ENCODE measurements around the gene NTN3.

DNA sequence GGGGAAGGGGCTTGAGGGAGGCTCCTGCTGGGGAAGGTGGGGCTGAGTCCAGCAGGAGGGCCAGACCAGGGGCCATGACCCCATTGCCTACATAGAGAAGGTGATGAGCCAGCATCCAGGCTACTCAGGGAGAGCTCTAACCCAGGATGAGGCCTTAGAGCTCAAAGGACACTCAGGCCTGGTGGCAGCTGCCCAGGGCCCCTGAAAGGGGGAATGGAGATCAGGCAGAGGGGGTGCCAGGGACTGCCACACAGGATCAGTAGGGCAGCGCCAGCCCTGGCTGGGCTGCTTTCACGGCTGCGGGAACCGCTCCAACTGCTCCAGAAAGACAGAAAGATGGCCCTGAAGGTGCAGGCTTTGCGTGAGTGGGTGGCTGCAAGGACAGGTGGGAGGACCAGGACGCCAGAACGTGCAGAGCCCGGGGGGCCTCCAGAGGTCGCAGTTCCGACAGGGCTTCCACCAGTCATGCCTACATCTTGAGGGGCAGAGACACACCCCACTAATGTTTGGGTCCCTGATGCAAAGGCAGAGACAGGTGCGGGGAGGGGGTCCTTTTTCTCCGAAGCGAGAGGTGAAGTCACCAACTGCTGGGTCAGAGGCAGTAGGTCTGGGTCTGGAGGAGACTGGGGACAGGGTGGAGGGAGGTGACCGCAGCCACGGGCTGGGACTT, 41.8 kb downstream of the NTN3 start:
- TF ChIP-seq, protein P1, sequence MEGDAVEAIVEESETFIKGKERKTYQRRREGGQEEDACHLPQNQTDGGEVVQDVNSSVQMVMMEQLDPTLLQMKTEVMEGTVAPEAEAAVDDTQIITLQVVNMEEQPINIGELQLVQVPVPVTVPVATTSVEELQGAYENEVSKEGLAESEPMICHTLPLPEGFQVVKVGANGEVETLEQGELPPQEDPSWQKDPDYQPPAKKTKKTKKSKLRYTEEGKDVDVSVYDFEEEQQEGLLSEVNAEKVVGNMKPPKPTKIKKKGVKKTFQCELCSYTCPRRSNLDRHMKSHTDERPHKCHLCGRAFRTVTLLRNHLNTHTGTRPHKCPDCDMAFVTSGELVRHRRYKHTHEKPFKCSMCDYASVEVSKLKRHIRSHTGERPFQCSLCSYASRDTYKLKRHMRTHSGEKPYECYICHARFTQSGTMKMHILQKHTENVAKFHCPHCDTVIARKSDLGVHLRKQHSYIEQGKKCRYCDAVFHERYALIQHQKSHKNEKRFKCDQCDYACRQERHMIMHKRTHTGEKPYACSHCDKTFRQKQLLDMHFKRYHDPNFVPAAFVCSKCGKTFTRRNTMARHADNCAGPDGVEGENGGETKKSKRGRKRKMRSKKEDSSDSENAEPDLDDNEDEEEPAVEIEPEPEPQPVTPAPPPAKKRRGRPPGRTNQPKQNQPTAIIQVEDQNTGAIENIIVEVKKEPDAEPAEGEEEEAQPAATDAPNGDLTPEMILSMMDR (IDR thresholded peaks at IDR 0.05; ENCODE audit: low read length): peak; percentile 59
- TF ChIP-seq EZH2 (IDR thresholded peaks at IDR 0.05; ENCODE audit: borderline replicate concordance, low read length): no peak

All from OCI-LY1 (cell line).